Astrocyte (in vitro differentiated cells and primary cell): Measurements from ENCODE around the gene PDPK1.
"Not testable (repeated sequence)": the region's sequence is repeated elsewhere in the genome, so short reads cannot be mapped to it uniquely, and the experiment has no call there.

Source experiments
- CTCF ChIP-seq: IDR thresholded peaks from 2 replicates; pipeline ENCODE4 v1.5.1; 2011; ENCODE audit warnings: low read depth, mild to moderate bottlenecking, inconsistent platforms, low read length, moderate library complexity; ENCODE audit not compliant: insufficient read depth
- EZH2 ChIP-seq: IDR thresholded peaks from 2 replicates; pipeline ENCODE4 v1.6.1; 2012; ENCODE audit warnings: mild to moderate bottlenecking, low read length, inconsistent platforms; ENCODE audit not compliant: insufficient read depth

GRCh38 chr16:2599165-2599564, 61.3 kb downstream of the PDPK1 start:
- TF ChIP-seq CTCF, EZH2: not testable (repeated sequence)
